ENCODE measurements around the gene RACK1.

RACK1 gene

DNA sequence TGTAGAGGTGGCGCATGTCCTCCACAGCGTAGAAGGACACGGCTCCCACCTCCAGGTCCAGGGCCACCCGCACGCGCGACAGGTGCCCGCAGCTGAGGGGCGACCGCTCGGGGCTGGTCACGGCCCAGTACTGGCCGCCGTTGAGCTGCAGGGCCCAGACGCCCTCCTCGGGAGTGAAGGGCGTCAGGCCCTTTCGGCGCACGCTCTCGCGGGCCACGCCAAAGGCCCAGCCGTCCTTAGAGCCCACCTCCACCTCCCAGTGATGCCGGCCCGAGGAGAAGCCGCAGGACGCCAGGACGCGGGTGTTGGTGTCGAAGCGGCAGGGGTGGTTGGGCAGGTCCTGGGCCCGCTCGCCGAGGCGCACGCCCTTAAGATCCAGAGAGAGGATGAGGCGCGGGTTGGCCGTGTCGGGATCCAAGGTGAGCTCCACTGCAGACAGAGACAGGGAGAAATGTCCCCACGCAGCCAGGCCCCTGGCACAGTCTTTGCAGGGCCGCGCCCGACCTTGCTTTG is 48.4 kb downstream of the RACK1 start:
- no peak for DNase-seq (ENCODE audit: low read depth)

- no peak for DNase-seq (ENCODE audit: low read depth)
Observed at GRCh38 chr5:181194489-181195248, 49.0 kb downstream of the RACK1 start.

DNA sequence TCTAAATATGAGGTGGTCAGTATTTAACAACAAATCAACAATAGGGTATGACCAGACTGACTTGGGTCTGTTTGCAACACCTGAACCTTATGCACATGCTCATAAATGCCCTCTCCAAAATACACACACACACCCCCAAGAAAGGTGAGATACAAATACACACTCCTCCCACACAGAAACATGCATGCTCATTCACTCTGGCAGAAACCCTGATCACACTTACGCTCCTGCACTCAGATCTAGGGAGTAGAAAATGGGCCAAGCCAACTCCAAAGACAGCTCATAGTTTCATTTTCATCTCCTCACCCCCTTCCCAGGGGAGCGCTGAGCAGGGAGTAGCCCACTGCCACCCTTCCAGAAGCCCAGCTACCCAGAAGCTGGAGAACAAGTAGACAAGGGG is 50.0 kb downstream of the RACK1 start:
- DNase-seq (ENCODE audit: low read depth), result no peak

GRCh38 chr5:181192337-181193046 is 51.2 kb downstream of the RACK1 start:
- no peak for DNase-seq (ENCODE audit: low read depth)

GRCh38 chr5:181191526-181192336 is 52.0 kb downstream of the RACK1 start:
- peak; percentile 94 for DNase-seq (ENCODE audit: low read depth)

DNA sequence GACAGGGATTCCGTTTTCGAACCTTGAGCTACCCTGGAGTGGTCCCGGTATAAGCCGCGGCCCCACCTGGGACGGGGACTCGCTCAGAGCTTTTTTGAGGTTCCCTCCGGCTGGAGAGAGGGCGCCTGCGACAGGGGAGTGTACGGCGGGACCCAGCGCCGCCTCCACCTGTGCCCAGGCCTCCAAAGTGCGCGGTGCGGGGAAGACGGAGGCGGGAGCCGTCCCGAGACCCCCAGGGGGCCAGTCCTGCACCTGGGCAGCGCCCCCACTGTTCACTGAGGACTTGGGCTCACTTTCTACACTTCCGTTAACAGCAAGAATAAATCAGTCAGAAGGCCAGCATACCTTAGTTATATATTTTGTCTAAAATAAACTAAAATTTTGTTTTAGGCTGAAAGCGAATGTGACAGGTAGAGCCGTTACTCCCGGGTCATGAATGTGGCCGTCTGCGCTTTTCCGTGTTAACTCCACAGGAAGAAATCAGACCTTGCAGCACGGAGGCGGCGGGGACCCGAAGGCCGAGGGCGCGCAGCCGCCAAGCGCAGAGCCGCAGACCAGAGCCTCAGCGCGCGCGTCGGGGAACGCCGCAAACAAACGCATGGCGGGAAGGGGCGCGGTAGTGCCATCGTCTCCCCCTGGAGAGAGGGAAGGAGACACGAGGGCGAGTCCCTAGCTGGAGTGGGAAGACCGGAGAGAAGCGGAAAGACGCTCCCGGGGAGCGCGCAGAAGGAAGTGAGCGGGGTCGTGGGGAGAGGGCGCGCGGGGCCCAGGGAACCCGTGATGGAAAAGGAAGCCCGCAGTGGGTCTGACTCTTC is 52.8 kb downstream of the RACK1 start:
- peak; percentile 62 for DNase-seq (ENCODE audit: low read depth)

DNA sequence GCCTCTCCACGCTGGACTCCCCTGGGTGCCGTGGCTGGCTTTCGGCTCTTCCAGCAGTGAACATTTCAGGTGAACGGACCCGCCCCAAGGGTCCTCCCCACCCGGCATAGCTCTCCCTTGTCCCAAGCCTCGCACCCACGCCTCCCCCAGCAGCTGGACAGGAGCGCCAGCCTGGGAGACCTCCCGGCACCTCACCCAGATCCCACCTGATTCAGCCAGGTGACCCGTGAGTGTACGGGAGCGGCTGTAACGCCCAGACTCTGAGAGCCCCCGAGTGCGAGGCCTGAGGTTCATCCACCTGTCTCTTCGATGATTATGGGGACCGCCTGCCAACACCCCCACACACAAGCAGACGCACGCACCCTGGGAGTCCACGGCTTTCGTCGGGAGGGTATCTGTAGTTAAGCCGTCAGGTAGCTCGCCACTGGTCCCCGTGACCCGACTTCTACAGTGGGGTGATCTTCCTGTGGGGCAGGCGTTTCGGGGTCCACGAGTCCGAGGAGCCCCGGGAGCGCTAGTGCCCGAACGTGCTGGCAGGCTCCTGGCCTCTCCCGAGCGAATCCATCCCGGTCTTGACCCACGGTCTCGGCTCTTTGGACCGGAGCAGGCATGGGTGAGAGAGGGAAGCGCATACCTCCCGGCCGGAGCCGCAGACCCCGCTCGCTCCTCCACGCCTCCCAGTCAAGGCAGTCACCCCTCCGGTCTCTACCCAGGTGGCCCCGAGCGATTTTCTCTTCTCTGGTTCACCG is 53.6 kb downstream of the RACK1 start:
- no peak for DNase-seq (ENCODE audit: low read depth)

- peak; percentile 54 for DNase-seq (ENCODE audit: low read depth)
Observed at GRCh38 chr5:181189363-181189961, 54.2 kb downstream of the RACK1 start.

- peak; percentile 54 for DNase-seq (ENCODE audit: low read depth)
Observed at GRCh38 chr5:181188700-181189362, 54.9 kb downstream of the RACK1 start.

- DNase-seq (ENCODE audit: low read depth), result peak; percentile 79
Observed at GRCh38 chr5:181187500-181188213, 56.0 kb downstream of the RACK1 start.

DNA sequence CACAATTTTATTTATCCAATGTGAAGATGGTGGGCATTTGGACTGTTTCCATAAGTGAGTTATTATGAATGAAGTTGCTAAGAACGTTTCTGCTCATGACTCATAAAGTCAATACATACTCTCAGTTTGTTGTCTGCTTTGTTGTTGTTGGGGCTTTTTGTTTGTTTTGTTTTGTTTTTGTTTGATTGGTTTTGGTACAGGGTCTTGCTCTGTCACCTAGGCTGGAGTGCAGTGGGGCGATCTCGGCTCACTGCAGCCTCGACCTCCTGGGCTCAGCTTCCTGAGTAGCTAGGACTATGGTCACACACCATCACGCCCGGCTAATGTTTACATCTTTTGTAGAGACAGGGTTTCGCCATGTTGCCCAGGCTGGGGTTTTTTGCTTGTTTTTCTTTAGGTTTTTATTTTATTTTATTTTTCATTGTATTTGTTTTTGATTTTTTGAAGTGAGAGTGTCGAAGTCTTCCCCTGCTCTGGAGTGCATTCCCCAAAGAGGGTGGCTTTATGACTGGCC is 56.7 kb downstream of the RACK1 start:
- DNase-seq (ENCODE audit: low read depth), result no peak

Data from iris pigment epithelial cell (primary cell).